SH-SY5Y (cell line): ENCODE results near the gene MPST.

ENCODE experiments used
- GATA2 ChIP-seq: IDR thresholded peaks from 2 replicates; pipeline ENCODE4 v1.6.1; 2011; ENCODE audit warnings: mild to moderate bottlenecking, low read depth, low read length
- GATA3 ChIP-seq: IDR thresholded peaks from 2 replicates; pipeline ENCODE4 v1.6.1; 2011; ENCODE audit warnings: low read depth, mild to moderate bottlenecking, low read length, moderate library complexity

DNA sequence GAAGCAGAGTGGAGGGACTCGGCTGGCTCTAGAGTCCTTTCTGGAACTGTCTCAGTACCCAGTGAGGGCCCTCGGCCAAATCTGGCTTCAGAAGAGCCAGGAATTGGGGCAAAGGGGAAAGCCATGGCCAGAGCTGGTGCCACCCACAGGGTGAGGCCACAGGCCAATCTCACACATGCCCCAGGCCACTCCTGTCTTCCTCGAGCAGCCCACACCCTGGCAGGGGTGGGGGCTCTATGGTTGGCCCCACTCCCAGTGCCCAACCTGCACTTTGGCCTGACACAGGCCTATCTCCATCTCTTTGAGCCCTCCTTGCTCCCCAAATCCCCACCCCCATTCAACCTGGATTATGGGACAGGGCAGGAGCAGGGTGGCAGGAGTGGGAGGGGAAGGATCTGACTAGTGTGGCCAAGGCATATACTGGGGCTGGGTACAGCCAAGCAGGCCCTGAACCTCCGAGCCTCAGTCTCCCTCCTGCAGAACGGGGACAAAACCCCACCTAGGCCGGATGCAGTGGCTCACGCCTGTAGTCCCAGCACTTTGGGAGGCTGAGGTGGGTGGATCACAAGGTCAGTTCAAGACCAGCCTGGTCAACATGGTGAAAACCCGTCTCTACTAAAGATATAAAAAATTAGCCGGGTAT is 7.2 kb upstream of the MPST start:
- TF ChIP-seq GATA2, result no peak
- no peak for TF ChIP-seq GATA3
